NCI-H1105 treated with DMSO at 0.1 percent for 48 hours (cell line): Measurements from ENCODE around the gene SMTNL2.
"Not testable (repeated sequence)": the region's sequence is repeated elsewhere in the genome, so short reads cannot be mapped to it uniquely, and the experiment has no call there.

Experiments used
- DNase-seq: peaks from one replicate; lab custom pipeline; 2025; lab: John Stamatoyannopoulos, UW

The SMTNL2 gene

GRCh38 chr17:4635823-4636375, 51.6 kb downstream of the SMTNL2 start:
- peak; percentile 27 for DNase-seq

DNA sequence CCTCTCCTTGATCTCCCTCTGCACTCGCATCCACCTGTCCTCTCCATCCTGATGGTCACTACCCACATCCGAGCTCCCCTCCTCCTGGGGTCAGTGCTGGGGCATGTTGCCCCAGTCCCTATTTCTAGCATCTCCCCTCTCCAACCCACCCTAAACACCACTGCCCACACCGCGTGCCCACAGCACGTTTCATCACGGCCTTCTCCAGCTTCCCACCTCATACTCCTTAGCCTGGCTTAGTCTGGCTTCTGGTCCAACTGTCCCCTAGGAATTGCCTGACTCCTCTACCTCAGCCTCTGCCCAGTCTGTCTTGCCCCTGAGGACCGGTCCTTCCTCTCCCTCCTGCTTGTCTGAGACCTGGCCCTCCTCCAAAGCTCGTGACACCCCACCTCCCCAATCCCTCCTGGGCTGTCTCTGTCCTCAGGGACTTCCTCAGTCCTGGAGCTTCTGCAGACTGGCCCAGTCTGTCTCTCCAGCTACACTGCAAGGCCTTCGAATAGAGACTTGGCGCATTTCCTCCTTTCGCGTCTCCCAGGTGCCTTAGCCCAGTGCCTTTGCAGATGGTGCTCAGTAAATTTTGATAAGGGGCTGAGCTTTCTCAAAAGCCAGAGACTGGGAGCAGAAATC, 52.3 kb downstream of the SMTNL2 start:
- DNase-seq, result no peak

DNA sequence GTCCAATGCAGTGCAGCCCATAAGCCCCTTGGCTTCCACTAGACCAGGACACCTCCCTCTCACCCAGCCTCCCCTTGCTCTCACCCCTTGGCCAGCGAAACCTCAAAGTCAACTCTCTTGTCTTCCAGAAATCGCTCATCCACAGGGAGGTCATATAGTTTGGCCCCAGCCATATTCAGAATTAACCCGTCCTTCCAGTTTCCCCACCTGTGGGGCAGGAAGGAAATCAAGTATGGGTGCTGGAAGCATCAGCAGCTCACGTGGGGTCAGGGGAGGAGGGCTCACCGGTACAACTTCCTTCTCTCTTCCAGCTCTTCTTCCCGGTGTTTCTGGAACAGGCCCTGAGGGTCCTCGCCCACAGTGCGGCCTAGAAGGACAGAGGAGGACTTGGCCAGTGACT, 54.4 kb downstream of the SMTNL2 start:
- not testable (repeated sequence) for DNase-seq

DNA sequence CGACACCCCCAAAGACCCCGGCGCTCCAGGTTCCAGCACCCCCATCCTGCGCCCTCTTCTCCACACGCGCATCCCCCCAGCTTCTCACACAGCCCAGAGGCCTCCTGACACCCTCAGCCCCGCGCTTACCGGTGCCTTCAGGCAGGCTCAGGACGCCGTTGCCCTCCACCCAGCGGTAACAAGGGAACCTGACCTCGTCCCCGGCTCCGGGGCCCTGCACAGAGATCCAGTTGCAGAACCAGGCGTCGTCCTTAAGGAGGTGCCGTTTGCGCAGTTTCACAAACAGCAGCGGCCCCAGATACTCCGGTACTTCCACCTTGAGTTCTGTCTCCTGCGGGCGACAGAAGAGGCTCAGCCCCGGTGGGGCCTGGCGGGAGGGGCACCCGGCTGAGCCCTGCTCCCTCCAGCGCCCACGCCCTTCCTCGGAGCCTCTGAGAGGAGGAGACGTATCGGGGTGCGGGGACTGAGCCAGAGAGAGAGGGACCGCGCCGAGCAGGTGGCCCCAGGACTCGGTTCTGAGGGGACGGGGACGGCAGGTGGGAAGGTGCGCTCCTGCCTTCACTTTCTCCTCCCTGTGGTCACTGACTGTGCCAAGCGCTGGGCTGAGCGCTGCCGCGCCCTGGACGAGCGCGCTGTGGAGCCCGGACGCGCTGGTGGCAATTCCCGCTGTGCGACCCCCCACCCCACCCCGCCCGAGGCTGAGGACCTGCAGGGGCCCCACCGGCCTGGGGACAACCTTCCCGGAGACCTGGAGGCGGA, 55.2 kb downstream of the SMTNL2 start:
- DNase-seq, result peak; percentile 37

- DNase-seq, result not testable (repeated sequence)
Measured at GRCh38 chr17:4640569-4641188, 56.4 kb downstream of the SMTNL2 start.

GRCh38 chr17:4641297-4642195, 57.2 kb downstream of the SMTNL2 start, which contains the start of gene ALOX15:
Gene ALOX15 (minus strand): TSS chr17:4641678. CDS start chr17:4641651, 27 bp downstream.
- DNase-seq, result no peak

GRCh38 chr17:4642286-4642685, 58.0 kb downstream of the SMTNL2 start:
- DNase-seq, result no peak

DNA sequence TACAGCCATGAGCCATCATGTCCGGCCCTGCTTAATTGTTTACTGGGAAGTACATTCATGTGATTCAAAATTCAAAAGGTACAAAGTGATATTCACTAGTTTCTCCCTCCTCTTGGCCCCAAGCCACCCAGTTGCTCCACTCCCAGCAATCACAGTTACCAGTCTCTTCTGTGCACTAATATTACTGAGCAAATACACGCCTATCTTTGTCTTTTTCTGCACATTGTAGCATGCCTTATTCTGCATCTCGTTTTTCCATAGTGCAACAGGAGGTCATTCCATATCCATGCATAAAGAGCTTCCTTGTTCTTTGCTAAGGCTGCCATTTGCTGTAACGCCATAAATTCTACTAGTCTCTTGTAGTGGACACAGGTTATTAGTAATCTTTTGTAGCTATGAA, 59.3 kb downstream of the SMTNL2 start:
- no peak for DNase-seq

DNA sequence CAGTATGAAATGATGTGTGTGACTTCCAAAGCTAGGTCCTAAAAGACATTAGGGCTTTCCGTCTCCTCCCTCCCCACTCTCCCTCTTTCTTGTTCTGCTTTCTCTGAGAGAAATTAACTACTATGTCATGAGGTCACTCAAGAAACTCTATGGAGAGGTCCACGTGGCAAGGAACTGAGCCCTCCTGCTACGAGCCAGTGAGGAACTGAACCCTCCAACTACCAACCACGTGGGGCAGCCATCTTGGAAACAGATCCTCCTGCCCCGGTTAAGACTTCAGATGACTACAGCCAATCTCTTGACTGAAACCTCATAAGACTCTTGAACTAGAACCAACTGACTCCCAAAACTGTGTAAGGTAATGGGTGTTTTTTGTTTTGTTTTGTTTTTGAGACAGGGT, 61.3 kb downstream of the SMTNL2 start:
- no peak for DNase-seq

DNA sequence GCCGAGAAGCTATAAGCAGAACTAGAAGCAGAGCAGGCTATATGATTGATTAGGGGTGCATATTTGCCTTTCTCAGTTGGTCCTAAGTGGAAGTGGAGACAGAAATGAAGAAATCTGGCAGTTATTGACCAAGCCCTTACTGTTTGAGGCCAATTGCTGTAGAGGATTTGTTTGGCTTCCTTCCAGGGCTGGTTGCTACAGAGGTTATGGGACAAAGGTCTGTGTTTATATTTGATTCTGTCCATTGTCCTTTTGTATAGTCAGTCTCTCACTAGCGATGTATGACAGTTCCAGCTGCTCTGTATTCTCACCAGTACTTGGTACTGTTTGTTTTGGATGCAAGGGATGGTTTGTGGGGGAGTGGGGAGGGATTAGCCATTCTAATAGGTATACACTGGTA, 64.4 kb downstream of the SMTNL2 start:
- DNase-seq, result peak; percentile 96

DNA sequence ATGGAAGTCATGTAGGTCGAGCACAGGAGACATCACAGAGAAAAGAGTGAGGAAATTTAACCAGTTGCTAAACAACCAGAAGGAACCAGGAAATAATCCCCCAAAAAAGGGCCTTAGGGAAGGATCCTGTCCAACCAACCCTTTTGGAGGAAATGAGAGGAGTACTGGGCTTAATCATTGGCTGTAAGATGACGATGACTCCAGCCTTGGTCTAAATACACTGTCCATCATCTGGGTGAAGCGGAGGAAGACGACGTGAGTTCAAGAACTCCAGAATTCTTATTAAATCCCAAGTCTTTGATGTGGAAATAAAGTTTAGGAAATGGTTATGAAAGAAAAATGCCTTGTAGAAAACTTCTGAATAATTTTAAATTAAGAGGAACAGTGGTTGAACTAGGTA, 68.7 kb downstream of the SMTNL2 start:
- DNase-seq, result no peak

- not testable (repeated sequence) for DNase-seq
Measured at GRCh38 chr17:4655933-4656332, 71.6 kb downstream of the SMTNL2 start.

DNA sequence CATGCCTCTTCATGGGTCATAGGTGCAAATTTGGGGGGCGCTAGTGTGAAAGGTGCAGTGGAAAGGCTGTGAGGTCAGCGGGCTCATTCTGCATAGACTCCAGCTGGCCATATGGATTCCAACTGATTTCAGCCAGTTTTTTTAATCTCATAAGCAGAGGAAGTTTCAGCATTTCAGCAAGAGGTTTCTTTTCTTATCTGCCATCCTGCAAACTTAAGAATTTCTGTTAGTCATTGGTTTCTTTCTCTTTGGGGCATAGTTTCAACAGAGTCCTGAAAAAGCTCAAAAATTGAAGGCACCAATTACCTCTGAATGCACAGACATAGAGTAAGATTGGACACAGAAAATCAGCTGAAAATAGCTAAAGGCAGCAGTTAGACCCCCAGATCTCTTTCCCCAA, 73.3 kb downstream of the SMTNL2 start:
- no peak for DNase-seq
